IgD-negative memory B cell (primary cell): ENCODE data around the gene RECK. TPM values are rescaled to one million over a fixed set of nuclear protein-coding genes. Genes with fewer than 3 reads are reported as not detected.

Experiments
- H3K27ac Mint-ChIP-seq, 3 donors: one replicate each; pipeline ENCODE4 v1.8.0; 2020 to 2022; ENCODE audit warnings: mild to moderate bottlenecking in 3 of 3, mixed read lengths in 3 of 3, moderate library complexity in 1 of 3
- H3K27me3 Mint-ChIP-seq: one replicate; pipeline ENCODE4 v1.8.0; 2021; ENCODE audit warnings: mixed read lengths
- H3K36me3 Mint-ChIP-seq: one replicate; pipeline ENCODE4 v1.8.0; 2020; ENCODE audit warnings: mild to moderate bottlenecking, mixed read lengths
- H3K4me1 Mint-ChIP-seq, 3 donors: one replicate each; pipeline ENCODE4 v1.8.0; 2020 to 2022; ENCODE audit warnings: mixed read lengths in 3 of 3, mild to moderate bottlenecking in 1 of 3
- H3K4me3 Mint-ChIP-seq, 4 donors: one replicate each; pipeline ENCODE4 v1.8.0; 2020 to 2022; ENCODE audit warnings: mild to moderate bottlenecking in 4 of 4, mixed read lengths in 4 of 4, moderate library complexity in 3 of 4
- H3K9me3 Mint-ChIP-seq, 3 donors: one replicate each; pipeline ENCODE4 v1.8.0; 2020 to 2021; ENCODE audit warnings: mixed read lengths in 3 of 3, mild to moderate bottlenecking in 1 of 3
- polyA plus RNA-seq: library from polyadenylated mRNA; unstranded; fragments of 300-500 nt; fragmentation: Illumina TruSeq; gene quantifications from one replicate; pipeline ENCODE4 v1.2.3, GENCODE V29; 2021

The RECK gene
- polyA plus RNA-seq, 1 donor from 2014 or later: 5.3 TPM

GRCh38 chr9:36140086-36141084 is 103.7 kb downstream of the RECK start:
- H3K36me3 Mint-ChIP-seq: peaks cover 4% of the 10 kb centered on the region
- peak overlapping the region; percentile 85 to 91 (median 91) for H3K27ac Mint-ChIP-seq
- peak overlapping the region; percentile 50 to 95 (median 84) for H3K4me3 Mint-ChIP-seq
- peaks cover 63 to 74% (median 74%) of the 10 kb centered on the region in 3 donors for H3K4me1 Mint-ChIP-seq
- H3K27me3 Mint-ChIP-seq: peaks cover 1% of the 10 kb centered on the region
- H3K9me3 Mint-ChIP-seq: peaks cover 1 to 2% (median 2%) of the 10 kb centered on the region in 3 donors

DNA sequence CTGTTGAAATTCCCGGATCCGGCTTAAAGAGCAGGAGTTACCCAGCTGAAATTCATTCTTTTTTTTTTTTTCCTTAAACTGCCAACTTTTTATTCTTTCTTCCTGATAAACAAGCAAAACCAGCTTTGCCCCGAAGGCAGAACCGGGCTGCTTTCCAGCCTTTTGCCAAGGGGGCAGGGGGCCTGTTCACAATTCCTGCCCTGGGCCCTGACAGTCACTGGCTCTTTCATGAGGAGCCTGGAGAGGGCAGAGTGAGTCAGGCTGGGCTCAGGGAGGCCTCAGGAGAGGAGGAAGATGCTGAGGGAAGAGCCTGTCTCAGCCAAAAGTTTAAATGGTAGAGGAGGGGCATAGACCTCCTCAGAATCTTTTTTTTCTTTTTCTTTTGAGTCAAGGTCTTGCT is 104.6 kb downstream of the RECK start:
- Mint-ChIP-seq H3K27ac (peak overlapping the region; percentile 85 to 91 (median 86)), H3K9me3 (peaks cover 4 to 11% (median 5%) of the 10 kb centered on the region in 3 donors), H3K4me1 (peaks cover 68 to 79% (median 75%) of the 10 kb centered on the region in 3 donors), H3K27me3 (peaks cover 1% of the 10 kb centered on the region), H3K36me3 (peaks cover 6% of the 10 kb centered on the region), H3K4me3 (peak overlapping the region; percentile 50 to 100 (median 90))

- Mint-ChIP-seq H3K4me3 (peak overlapping the region; percentile 95 to 100 (median 100)), H3K27me3 (peaks cover 1% of the 10 kb centered on the region), H3K27ac (peak overlapping the region; percentile 86 to 100 (median 91)), H3K36me3 (peaks cover 6% of the 10 kb centered on the region), H3K9me3 (peaks cover 4 to 12% (median 6%) of the 10 kb centered on the region in 3 donors), H3K4me1 (peaks cover 70 to 80% (median 77%) of the 10 kb centered on the region in 3 donors)
Measured at GRCh38 chr9:36141761-36142160, 105.0 kb downstream of the RECK start.

- H3K36me3 Mint-ChIP-seq: peaks cover 8% of the 10 kb centered on the region
- peaks cover 4 to 12% (median 6%) of the 10 kb centered on the region in 3 donors for H3K9me3 Mint-ChIP-seq
- peak overlapping the region; percentile 86 to 100 (median 91) for H3K27ac Mint-ChIP-seq
- peak overlapping the region; percentile 95 to 100 (median 100) for H3K4me3 Mint-ChIP-seq
- H3K27me3 Mint-ChIP-seq: peaks cover 1% of the 10 kb centered on the region
- H3K4me1 Mint-ChIP-seq: peaks cover 66 to 83% (median 79%) of the 10 kb centered on the region in 3 donors
Measured at GRCh38 chr9:36142510-36143244, 106.0 kb downstream of the RECK start.

GRCh38 chr9:36143245-36143641 is 106.5 kb downstream of the RECK start:
- Mint-ChIP-seq H3K4me1 (peaks cover 63 to 83% (median 79%) of the 10 kb centered on the region in 3 donors), H3K27ac (peak overlapping the region; percentile 86 to 100 (median 91)), H3K27me3 (peaks cover 1% of the 10 kb centered on the region), H3K36me3 (peaks cover 8% of the 10 kb centered on the region), H3K9me3 (peaks cover 4 to 12% (median 6%) of the 10 kb centered on the region in 3 donors), H3K4me3 (peak overlapping the region; percentile 95 to 100 (median 100))

- peaks cover 4 to 12% (median 6%) of the 10 kb centered on the region in 3 donors for H3K9me3 Mint-ChIP-seq
- peaks cover 1% of the 10 kb centered on the region for H3K27me3 Mint-ChIP-seq
- H3K4me3 Mint-ChIP-seq: peak overlapping the region; percentile 95 to 100 (median 100)
- peak overlapping the region; percentile 91 to 100 (median 98) for H3K27ac Mint-ChIP-seq
- peaks cover 8% of the 10 kb centered on the region for H3K36me3 Mint-ChIP-seq
- peaks cover 57 to 76% (median 70%) of the 10 kb centered on the region in 3 donors for H3K4me1 Mint-ChIP-seq
Measured at GRCh38 chr9:36144309-36145232, 107.9 kb downstream of the RECK start.

DNA sequence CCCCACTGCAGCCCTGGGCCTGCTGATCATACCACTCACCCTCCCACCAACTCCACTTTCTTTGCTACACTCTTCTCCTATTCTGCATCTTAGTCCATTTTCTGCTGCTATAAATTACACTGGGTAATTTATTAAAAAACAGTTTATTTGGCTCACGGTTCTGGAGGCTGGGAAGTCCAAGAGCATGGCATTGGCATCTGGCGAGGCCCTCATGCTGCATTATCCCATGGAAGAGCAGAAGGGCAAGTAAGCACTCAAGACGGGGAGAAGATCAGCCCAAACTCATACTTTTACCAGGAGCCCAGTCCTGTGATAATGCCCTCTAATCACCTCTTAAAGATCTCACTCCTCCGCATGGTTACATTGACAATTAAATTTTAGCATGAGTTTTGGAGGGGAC is 109.3 kb downstream of the RECK start:
- H3K27ac Mint-ChIP-seq: peak overlapping the region; percentile 16 to 98 (median 90)
- peaks cover 4 to 12% (median 6%) of the 10 kb centered on the region in 3 donors for H3K9me3 Mint-ChIP-seq
- H3K4me1 Mint-ChIP-seq: peaks cover 53 to 71% (median 61%) of the 10 kb centered on the region in 3 donors
- peaks cover 1% of the 10 kb centered on the region for H3K27me3 Mint-ChIP-seq
- H3K36me3 Mint-ChIP-seq: peaks cover 8% of the 10 kb centered on the region
- peak overlapping the region in 2 of 4 donors; percentile 95 to 100 for H3K4me3 Mint-ChIP-seq

DNA sequence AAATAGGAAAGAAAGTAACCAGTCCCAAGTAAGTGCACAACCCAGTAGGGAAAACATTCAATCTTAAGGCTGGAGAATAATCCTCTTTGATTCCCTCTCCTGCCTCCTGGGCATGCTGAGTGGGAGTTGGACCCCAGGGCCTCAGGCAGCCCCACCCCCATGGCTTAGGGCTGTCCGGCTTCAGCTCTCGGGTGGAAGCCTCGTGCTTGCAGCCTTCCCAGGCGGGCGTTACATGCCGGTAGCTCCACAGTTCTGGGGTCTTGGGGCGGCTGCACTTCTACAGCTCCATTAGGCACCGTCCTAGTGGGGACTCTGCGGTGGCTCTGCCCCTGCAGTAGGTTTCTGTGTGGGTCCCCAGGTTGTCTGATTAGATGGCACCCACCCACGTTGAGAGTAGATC is 109.9 kb downstream of the RECK start:
- Mint-ChIP-seq H3K27ac (peak overlapping the region in 1 of 3 donors; percentile 16), H3K9me3 (peaks cover 4 to 12% (median 6%) of the 10 kb centered on the region in 3 donors), H3K4me3 (peak overlapping the region in 1 of 4 donors; percentile 95), H3K27me3 (peaks cover 1% of the 10 kb centered on the region), H3K36me3 (peaks cover 8% of the 10 kb centered on the region), H3K4me1 (peaks cover 55 to 70% (median 61%) of the 10 kb centered on the region in 3 donors)

DNA sequence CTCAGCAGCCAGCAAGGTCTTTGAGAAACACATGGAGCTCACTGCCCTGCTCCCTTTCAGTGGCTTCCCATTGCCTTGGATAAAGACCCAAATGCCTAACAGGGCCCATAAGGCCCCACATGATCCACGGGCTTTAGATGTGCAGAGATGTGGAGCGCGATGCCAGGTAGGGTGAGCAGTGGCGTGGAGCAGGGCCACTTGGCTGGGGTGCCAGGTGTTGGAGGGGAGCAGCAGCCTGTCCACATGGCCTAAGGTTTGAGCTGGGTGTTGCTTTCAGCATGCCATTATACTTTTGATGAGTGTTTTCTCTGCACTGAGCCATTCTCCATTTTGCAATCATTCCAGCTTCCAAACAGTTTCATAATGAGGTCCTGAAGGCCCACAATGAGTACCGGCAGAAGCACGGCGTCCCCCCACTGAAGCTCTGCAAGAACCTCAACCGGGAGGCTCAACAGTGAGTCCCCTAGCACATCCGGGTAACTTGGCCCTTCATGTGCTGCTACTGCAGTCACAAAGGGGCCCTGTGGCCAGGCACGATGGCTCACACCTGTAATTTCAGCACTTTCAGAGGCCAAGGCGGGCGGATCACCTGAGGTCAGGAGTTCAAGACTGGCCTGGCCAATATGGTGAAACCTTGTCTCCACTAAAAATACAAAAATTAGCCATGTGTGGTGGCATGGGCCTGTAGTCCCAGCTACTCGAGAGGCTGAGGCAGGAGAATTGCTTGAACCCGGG is 110.9 kb downstream of the RECK start:
- H3K27ac Mint-ChIP-seq: peak overlapping the region in 2 of 3 donors; percentile 45 to 83
- H3K36me3 Mint-ChIP-seq: peaks cover 10% of the 10 kb centered on the region

DNA sequence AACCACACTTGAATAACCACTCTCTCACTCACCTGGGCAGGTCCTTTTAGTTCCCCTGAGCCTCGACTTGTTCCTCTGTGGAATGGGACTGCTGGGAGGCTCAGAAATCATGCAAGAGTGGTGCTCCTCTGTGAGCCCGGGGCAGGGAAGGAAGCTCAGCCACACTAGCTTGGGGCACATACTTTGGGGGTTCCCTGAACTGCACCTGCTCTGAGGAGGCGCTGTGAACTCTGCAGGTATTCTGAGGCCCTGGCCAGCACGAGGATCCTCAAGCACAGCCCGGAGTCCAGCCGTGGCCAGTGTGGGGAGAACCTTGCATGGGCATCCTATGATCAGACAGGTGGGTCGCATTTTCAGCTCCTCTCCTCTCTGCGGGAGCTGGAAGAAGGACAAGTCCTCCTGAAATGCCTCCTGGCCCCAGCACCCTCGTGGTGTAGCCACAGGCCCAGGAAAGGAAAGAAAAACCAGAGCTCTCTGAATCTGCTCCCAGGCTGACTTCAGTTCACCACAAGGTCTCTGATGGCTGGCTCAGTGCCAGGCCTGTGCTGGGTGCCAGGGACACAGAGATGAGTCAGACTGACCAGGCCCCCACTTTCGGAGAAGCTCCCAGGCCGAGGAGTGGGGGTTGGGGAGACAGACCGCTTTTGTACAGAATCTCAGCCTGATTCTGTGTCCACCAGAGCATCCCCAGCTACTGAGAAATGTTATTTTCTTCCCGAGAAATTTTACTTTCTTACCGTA is 111.8 kb downstream of the RECK start:
- H3K4me3 Mint-ChIP-seq: peak overlapping the region in 2 of 4 donors; percentile 40 to 41
- peak overlapping the region; percentile 15 to 80 (median 53) for H3K27ac Mint-ChIP-seq
- H3K27me3 Mint-ChIP-seq: peaks cover 2% of the 10 kb centered on the region
- peaks cover 10% of the 10 kb centered on the region for H3K36me3 Mint-ChIP-seq
- H3K9me3 Mint-ChIP-seq: peaks cover 4 to 12% (median 6%) of the 10 kb centered on the region in 3 donors
- peaks cover 50 to 64% (median 64%) of the 10 kb centered on the region in 3 donors for H3K4me1 Mint-ChIP-seq

More for the DNA sequence above, 110.9 kb downstream of the RECK start:
- Mint-ChIP-seq H3K4me1 (peaks cover 54 to 67% (median 62%) of the 10 kb centered on the region in 3 donors), H3K4me3 (peak overlapping the region in 3 of 4 donors; percentile 66 to 84 (median 80)), H3K9me3 (peaks cover 4 to 12% (median 6%) of the 10 kb centered on the region in 3 donors), H3K27me3 (peaks cover 2% of the 10 kb centered on the region)

DNA sequence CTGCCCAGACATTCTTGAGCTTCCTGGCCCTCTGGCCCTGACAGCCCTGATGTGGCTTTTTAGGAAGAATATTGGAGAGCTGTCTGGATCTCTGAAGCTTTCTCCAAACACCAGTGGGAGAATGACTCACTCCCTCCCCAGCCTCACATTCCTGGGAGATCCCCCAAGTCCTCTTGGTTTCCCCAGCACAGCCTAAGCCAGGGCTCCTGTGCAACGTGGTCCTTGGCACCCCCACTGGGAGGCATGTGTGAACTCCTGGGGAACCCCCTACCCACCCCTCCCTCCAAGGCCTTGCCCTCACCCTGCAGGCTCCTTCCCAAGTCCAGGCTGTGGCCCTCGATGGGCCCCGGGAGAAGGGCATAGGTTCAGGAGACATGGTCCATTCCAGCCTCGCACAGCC is 112.5 kb downstream of the RECK start:
- Mint-ChIP-seq H3K4me3 (no peak overlapping the region), H3K27ac (no peak overlapping the region), H3K9me3 (peaks cover 4 to 12% (median 6%) of the 10 kb centered on the region in 3 donors), H3K36me3 (peaks cover 13% of the 10 kb centered on the region), H3K4me1 (peaks cover 52 to 65% (median 62%) of the 10 kb centered on the region in 3 donors), H3K27me3 (peaks cover 2% of the 10 kb centered on the region)

GRCh38 chr9:36150574-36151315 is 114.0 kb downstream of the RECK start:
- Mint-ChIP-seq H3K27ac (peak overlapping the region; percentile 95 to 99 (median 98)), H3K9me3 (peaks cover 0 to 7% (median 4%) of the 10 kb centered on the region in 3 donors)

More at GRCh38 chr9:36150574-36151315, 114.0 kb downstream of the RECK start:
- peaks cover 7% of the 10 kb centered on the region for H3K36me3 Mint-ChIP-seq
- peaks cover 2% of the 10 kb centered on the region for H3K27me3 Mint-ChIP-seq
- H3K4me3 Mint-ChIP-seq: peak overlapping the region in 3 of 4 donors; percentile 68 to 94 (median 93)
- H3K4me1 Mint-ChIP-seq: peaks cover 48 to 59% (median 52%) of the 10 kb centered on the region in 3 donors
